Stimulated activated CD8-positive, alpha-beta memory T cell treated with anti-CD3 and anti-CD28 coated beads, Interleukin-12 subunit alpha, Interleukin-12 subunit beta, amount 100 ng/mL, for 4 hours (primary cell): ENCODE data around the gene PAOX.

ENCODE experiments used
- DNase-seq: peaks from one replicate; pipeline ENCODE4 v3.0.0-alpha.2; 2020; ENCODE audit warnings: low read depth

Gene PAOX

GRCh38 chr10:133439517-133440461 is 60.7 kb downstream of the PAOX start:
- DNase-seq: no peak

GRCh38 chr10:133440633-133441285 is 61.7 kb downstream of the PAOX start:
- DNase-seq: no peak
